HK-2 (cell line): ENCODE measurements around the gene MCC.

Source experiments
- DNase-seq: peaks from one replicate; pipeline ENCODE4 v3.0.0-alpha.2; 2018; ENCODE audit not compliant: unreplicated experiment

MCC gene

DNA sequence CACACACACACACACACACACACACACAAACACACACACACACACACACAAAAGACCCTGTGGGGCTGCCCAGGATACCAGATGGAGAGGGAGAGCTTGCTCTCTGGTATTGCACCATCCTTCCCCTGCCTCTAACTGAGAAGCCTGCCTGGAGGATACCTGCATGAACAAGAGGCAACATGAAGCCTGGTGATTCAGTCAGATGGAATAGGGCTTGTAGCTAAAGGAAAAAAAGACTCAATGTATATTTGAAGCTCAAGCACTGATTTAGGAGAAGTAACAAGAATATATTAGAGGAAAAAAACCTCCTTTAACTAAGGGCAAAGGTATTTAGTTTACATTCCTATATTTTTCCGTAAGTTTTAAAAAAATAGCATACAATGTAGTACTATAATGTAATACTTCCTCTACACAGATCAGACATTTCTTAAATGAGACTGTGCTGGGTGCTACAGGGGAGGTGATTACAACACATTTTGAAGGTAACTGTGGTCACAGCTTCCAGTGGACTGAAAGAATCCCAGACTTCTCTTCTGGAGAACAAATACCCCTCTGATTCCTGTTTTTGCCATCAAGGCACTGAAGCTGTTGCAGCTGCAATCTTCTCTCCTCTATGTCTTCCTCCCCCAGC lies 342.4 kb downstream of the MCC start:
- no peak for DNase-seq

DNA sequence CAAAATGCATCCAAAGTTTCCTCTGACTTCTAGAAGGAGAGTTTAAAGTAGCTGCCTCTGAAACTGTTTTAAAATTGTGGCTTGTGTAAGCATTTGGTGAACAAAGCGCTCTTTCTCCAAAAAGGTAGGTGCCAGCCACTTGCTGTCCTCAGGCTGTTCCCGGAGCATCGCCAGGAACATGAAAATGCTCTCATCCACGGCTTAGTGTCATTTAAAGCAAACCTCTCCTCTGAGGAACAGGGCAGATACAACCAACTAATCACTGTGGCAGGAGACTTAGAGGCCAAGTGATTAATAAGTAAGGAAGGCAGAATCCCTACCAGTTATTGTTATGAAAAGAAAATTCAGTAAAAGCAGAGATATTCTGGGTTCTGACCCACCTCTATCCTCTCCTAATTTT lies 346.1 kb downstream of the MCC start:
- DNase-seq: no peak

DNA sequence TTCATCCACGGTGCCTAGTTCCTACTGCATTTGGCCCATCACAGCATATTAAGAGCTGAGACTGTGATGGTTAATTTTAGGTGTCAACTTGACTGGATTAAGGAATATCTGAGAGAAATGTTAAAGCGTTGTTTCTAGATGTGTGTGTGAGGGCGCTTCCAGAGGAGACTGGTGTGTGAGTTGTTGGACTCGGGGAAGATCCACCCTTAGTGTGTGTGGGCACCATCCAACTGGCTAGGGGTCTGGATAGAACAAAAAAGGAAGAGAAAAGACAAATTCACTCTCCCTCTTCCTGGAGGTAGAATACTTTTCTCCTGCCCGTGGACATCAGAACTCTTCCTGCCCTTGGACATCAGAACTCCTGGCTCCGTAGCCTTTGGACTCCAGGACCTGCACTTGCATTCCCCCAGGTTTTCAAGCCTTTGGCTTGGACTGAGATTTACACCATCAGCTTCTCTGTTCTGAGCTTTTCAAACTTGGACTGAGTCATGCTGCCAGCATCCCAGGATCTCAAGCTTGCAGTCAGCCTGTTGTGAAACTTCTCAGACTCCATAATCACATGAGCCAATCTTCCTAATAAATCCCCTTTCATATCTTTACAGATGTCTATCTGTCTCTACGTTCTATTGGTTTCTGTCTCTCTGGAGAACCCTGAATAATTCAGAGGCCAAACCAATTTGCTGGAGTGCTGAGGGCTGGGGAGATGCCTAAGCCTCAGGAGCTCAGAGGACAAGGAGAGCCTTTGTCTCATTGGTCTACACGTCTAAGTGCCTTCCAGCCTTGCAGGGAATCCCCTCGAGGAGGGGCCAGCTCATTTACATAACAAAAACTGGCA lies 347.2 kb downstream of the MCC start:
- DNase-seq: no peak

DNA sequence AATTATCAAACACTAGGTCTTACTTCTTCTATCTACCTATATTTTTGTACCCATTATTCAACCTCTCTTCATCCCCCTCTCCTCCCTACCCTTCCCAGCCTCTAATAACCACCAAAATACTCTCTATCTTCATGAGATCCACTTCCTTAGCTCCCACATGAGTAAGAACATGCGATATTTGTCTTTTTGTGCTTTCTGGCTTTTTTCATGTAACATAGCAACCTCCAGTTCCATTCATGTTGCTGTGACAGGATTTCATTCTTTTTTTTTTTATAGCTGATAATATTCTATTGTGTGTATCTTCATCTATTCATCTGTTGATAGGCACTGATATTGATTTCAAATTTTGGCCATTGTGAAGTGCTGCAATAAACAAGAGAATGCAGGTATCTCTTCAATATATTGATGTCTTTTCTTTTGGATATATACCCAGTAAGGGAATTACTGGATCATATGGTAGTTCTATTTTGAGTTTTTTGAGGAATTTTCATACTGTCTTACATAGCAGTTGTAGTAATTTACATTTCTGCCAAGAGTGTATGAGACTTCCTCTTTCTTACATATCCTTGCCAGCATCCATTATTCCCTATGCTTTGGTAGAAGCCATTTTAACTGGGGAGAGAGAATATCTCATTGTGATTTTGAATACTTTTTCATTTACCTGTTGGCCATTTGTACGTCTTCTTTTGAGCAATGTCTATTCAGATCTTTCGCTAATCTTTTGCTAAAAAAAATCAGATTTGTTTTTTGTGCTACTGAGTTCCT lies 354.9 kb downstream of the MCC start:
- DNase-seq: no peak

DNA sequence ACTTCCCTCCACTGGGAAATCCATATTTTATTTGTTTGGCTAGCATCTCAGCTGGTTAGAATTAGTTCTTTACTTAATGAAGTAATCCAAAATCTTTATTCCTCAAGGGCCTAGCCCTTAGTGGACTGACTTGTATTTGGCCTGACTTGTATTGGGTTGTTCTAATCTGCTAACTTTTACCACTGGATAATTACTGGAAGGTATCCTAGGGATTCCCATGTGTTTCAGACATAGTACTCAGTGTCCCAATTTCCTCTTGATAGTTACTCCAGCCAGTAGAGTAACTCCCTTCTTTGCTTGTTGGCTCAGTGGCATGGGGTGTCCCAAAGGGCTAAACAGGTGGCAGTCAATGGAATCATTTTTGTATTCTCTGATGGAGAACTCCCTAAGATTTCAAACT lies 355.7 kb downstream of the MCC start:
- no peak for DNase-seq

GRCh38 chr5:113128641-113129330 lies 359.5 kb downstream of the MCC start:
- DNase-seq: no peak

- DNase-seq: no peak
Observed at GRCh38 chr5:113128082-113128481, 360.2 kb downstream of the MCC start.

DNA sequence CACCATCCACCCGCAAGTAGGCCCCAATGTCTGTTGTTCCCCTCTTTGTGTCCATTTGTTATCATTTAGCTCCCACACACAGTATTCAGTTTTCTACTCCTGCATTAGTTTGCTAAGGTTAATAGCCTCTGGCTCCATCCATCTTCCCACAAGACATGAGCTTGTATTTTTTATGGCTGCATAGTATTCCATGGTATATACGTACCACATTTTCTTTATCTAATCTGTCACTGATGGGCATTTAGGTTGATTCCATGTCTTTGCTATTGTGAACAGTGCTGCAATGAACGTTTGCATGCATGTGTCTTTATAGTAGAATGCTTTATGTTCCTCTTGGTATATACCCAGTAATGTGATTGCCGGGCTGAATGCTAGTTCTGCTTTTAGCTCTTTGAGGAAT lies 361.2 kb downstream of the MCC start:
- no peak for DNase-seq

DNA sequence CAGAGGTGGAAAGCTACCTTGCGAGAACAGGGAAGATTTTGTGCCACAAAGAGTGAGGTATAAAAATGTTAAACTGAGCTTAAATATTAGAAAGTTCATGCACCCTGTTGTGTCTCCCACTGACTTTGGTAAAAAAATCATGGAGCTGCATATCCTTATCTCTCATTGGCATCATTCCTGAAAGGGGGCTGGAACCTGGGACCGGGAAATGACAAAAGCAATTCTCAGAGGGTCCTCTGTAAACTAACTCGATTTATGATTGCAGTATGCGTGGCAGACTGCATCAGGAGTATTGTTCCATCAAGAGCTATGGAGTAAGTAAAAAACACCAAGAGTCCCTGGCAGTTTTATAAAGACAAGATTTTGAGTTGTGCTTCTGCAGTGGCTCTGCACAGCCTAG lies 362.9 kb downstream of the MCC start:
- no peak for DNase-seq

GRCh38 chr5:113124914-113125313 lies 363.3 kb downstream of the MCC start:
- no peak for DNase-seq

DNA sequence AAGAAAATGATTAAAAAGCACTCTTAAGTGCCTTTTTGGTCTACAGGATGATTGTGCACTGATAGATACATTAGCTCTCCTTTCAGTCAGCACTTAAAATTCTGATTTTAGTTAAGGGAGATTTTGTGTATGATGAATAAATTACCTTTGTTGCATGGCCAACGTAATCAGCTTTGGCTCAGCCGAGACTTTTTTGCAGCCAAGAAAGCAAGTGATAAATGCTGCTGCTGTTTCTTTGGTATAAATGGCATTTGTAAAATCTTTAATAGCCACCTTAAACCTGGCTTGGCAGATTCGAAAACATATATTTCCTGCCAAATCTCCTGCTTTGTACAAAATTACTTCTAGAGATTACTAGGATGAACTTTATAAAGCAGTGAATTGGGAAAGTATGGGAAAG lies 364.0 kb downstream of the MCC start:
- no peak for DNase-seq

- DNase-seq: no peak
Observed at GRCh38 chr5:113123618-113124017, 364.6 kb downstream of the MCC start.

- no peak for DNase-seq
Observed at GRCh38 chr5:113122053-113122452, 366.2 kb downstream of the MCC start.

DNA sequence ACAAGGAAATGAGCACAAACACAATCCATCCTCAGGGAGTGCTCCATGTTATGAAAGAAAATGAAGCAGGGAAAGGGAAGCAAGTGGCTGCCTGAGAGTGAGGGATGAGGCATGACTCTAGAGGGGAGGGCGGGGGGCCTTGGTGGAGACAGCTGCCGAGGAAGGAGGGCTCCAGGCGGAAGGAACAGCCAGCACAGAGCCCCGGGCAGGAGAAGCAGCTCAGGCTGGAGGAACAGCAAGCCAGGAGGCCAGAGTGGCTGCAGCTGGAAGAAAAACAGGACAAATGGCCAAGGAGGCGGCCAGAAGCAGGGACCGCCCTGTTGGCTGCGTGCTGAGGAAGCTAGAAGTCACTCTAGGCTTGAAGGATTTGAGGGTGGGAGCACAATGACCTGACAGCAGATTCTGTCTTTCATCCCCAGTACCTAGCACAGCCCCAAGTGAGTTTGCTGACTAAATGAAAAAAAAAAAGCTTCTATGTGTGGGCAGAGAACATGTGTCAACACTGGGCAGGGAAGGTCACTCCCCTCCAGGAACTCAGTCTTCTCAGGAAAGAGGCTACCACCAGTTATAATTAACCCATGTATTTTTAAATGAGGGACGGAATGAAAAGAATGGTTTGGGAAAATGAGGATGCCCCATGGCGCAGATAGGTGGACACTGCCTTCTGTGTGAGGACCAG lies 368.9 kb downstream of the MCC start:
- no peak for DNase-seq

- DNase-seq: no peak
Observed at GRCh38 chr5:113118765-113119164, 369.5 kb downstream of the MCC start.

GRCh38 chr5:113118298-113118697 lies 370.0 kb downstream of the MCC start:
- no peak for DNase-seq

GRCh38 chr5:113117543-113118115 lies 370.6 kb downstream of the MCC start:
- no peak for DNase-seq

GRCh38 chr5:113115956-113116355 lies 372.3 kb downstream of the MCC start:
- no peak for DNase-seq

DNA sequence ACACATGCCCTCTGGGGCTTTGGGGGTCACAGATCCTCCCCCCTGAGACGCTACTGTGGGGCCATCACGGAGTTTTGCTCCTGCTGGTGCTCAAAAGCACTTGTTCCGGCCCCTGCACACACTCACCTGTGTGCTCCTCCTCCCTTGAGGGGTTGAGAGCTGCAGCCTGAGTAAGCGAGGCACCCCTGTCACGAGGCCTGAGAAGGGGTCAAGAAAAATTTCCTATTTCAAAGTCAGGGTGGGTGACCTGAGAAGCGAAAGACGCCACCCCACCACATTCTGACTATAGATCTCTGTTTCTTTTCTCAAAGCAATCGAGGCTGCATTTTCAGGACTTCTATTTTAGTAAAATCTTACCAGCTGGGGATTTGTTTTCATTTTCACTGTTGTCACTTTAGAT lies 373.2 kb downstream of the MCC start:
- DNase-seq: no peak

DNA sequence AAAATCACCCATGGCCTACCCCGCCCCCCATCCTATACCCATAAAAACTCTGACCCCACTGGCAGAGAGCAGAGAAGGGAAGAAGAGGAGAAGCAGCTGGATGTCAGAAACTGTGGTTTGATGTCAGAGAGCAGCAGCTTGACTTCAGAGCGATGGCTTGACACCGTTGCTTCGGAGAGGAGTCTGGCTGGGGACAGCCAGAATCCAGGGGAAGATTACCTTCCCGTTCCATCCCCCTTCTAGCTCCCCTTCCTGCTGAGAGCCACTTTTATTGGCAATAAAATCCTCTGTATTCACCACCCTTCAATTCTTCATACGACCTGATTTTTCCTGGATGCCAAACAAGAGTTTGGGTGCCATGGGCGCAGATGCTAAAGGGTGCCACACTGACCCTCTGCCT lies 373.7 kb downstream of the MCC start:
- DNase-seq: no peak

DNA sequence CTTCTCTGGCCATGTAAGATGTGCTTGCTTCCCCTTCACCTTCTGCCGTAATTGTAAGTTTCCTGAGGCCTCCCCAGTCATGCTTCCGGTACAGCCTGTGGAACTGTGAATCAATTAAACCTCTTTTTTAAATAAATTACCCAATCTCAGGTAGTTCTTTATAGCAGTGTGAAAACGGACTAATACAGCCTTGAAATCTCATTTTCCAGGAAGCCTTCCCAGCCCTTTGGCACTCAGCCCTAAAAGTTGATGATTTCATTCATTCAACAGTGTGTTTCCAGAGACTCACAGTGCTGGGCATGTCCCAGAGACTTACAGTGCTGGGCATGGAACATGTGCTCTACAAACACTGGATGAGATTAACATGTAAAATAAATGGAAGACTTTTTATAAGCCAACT lies 375.8 kb downstream of the MCC start:
- DNase-seq: no peak
